Mononuclear cell (primary cell): ENCODE data around the gene PLCD1. TPM values are rescaled to one million over a fixed set of nuclear protein-coding genes. Genes with fewer than 3 reads are reported as not detected.
"Not testable (repeated sequence)": the region's sequence is repeated elsewhere in the genome, so short reads cannot be mapped to it uniquely, and the experiment has no call there.

Source experiments
- H3K27me3 ChIP-seq: 2 replicates; pipeline ENCODE4 v1.6.0; 2011; ENCODE audit warnings: low read length, control low read depth; ENCODE audit not compliant: insufficient read depth
- H3K4me1 ChIP-seq: 2 replicates; pipeline ENCODE4 v1.5.1; 2011; ENCODE audit warnings: mild to moderate bottlenecking, low read length, control low read depth; ENCODE audit not compliant: insufficient read depth
- H3K4me3 ChIP-seq: 2 replicates; pipeline ENCODE4 v1.5.1; 2011; ENCODE audit warnings: mild to moderate bottlenecking, low read length, moderate library complexity
- H3K9me3 ChIP-seq: 2 replicates; pipeline ENCODE4 v1.5.1; 2011; ENCODE audit warnings: low read depth, mild to moderate bottlenecking, control low read depth, low read length
- total RNA-seq: library from RNA; depleted of rRNA; stranded (reverse); fragments of >200 nt; gene quantifications from one replicate; pipeline ENCODE4 v1.2.3, GENCODE V29; 2012

The PLCD1 gene
- total RNA-seq, 1 donor: 18.1 TPM

- H3K4me1 ChIP-seq: peaks cover 55% of the 10 kb centered on the region
- H3K4me3 ChIP-seq: no peak overlapping the region
- no peaks in the 10 kb centered on the region for H3K27me3 ChIP-seq
- H3K9me3 ChIP-seq: no peaks in the 10 kb centered on the region
Measured at GRCh38 chr3:37992271-37993066, 37.0 kb downstream of the PLCD1 start.

GRCh38 chr3:37991823-37992222 is 37.6 kb downstream of the PLCD1 start:
- Histone ChIP-seq H3K9me3 (no peaks in the 10 kb centered on the region), H3K27me3 (no peaks in the 10 kb centered on the region), H3K4me3 (no peak overlapping the region), H3K4me1 (peaks cover 51% of the 10 kb centered on the region)

GRCh38 chr3:37991109-37991508 is 38.3 kb downstream of the PLCD1 start:
- Histone ChIP-seq H3K9me3 (no peaks in the 10 kb centered on the region), H3K4me1 (peaks cover 45% of the 10 kb centered on the region), H3K4me3 (no peak overlapping the region), H3K27me3 (no peaks in the 10 kb centered on the region)

GRCh38 chr3:37990527-37990926 is 38.9 kb downstream of the PLCD1 start, which contains the start of gene VILL:
VILL (plus strand) TSS chr3:37990786; CDS start chr3:37993673, 2,887 bp downstream.
- peaks cover 39% of the 10 kb centered on the region for H3K4me1 ChIP-seq
- no peaks in the 10 kb centered on the region for H3K9me3 ChIP-seq
- no peaks in the 10 kb centered on the region for H3K27me3 ChIP-seq
- H3K4me3 ChIP-seq: no peak within 1 kb of the TSS

- Histone ChIP-seq H3K4me3 (no peak overlapping the region), H3K27me3 (no peaks in the 10 kb centered on the region), H3K4me1 (peaks cover 34% of the 10 kb centered on the region), H3K9me3 (no peaks in the 10 kb centered on the region)
Measured at GRCh38 chr3:37989821-37990480, 39.5 kb downstream of the PLCD1 start.

GRCh38 chr3:37988931-37989525 is 40.4 kb downstream of the PLCD1 start:
- Histone ChIP-seq H3K9me3 (no peaks in the 10 kb centered on the region), H3K27me3 (no peaks in the 10 kb centered on the region), H3K4me3 (no peak overlapping the region), H3K4me1 (peaks cover 33% of the 10 kb centered on the region)

GRCh38 chr3:37988376-37988775 is 41.1 kb downstream of the PLCD1 start:
- peaks cover 35% of the 10 kb centered on the region for H3K4me1 ChIP-seq

GRCh38 chr3:37987751-37988179 is 41.7 kb downstream of the PLCD1 start:
- no peak overlapping the region for H3K4me3 ChIP-seq
- no peaks in the 10 kb centered on the region for H3K27me3 ChIP-seq
- H3K9me3 ChIP-seq: no peaks in the 10 kb centered on the region
- peaks cover 33% of the 10 kb centered on the region for H3K4me1 ChIP-seq

More at GRCh38 chr3:37988376-37988775, 41.1 kb downstream of the PLCD1 start:
- H3K27me3 ChIP-seq, H3K4me3 ChIP-seq, H3K9me3 ChIP-seq: not testable (repeated sequence)

GRCh38 chr3:37987315-37987697 is 42.1 kb downstream of the PLCD1 start:
- no peak overlapping the region for H3K4me3 ChIP-seq
- H3K27me3 ChIP-seq: no peaks in the 10 kb centered on the region
- H3K9me3 ChIP-seq: no peaks in the 10 kb centered on the region
- peaks cover 33% of the 10 kb centered on the region for H3K4me1 ChIP-seq

- Histone ChIP-seq H3K4me3 (no peak overlapping the region), H3K4me1 (peaks cover 37% of the 10 kb centered on the region), H3K27me3 (no peaks in the 10 kb centered on the region)
Measured at GRCh38 chr3:37986479-37987314, 42.7 kb downstream of the PLCD1 start.

GRCh38 chr3:37985637-37986320 is 43.7 kb downstream of the PLCD1 start:
- H3K4me1 ChIP-seq: peaks cover 43% of the 10 kb centered on the region
- no peaks in the 10 kb centered on the region for H3K9me3 ChIP-seq
- H3K4me3 ChIP-seq: no peak overlapping the region
- H3K27me3 ChIP-seq: no peaks in the 10 kb centered on the region

More at GRCh38 chr3:37986479-37987314, 42.7 kb downstream of the PLCD1 start:
- no peaks in the 10 kb centered on the region for H3K9me3 ChIP-seq

GRCh38 chr3:37984596-37984995 is 44.8 kb downstream of the PLCD1 start:
- Histone ChIP-seq H3K9me3 (no peaks in the 10 kb centered on the region), H3K4me1 (peaks cover 52% of the 10 kb centered on the region), H3K4me3 (no peak overlapping the region), H3K27me3 (no peaks in the 10 kb centered on the region)

GRCh38 chr3:37984051-37984450 is 45.4 kb downstream of the PLCD1 start:
- Histone ChIP-seq H3K9me3 (no peaks in the 10 kb centered on the region), H3K4me3 (no peak overlapping the region), H3K4me1 (peaks cover 56% of the 10 kb centered on the region), H3K27me3 (no peaks in the 10 kb centered on the region)

GRCh38 chr3:37982331-37982730 is 47.1 kb downstream of the PLCD1 start:
- Histone ChIP-seq H3K4me3 (no peak overlapping the region), H3K4me1 (peaks cover 40% of the 10 kb centered on the region), H3K27me3 (no peaks in the 10 kb centered on the region), H3K9me3 (no peaks in the 10 kb centered on the region)
